HG03565 (cell line): ENCODE results near the gene SPEG.
"Not testable (repeated sequence)": the region's sequence is repeated elsewhere in the genome, so short reads cannot be mapped to it uniquely, and the experiment has no call there.

Experiments
- ATAC-seq: cut with Tn5 transposase; IDR thresholded peaks from one replicate; pipeline ENCODE4 v1.9.1; 2021; ENCODE audit warnings: mild to moderate bottlenecking, moderate library complexity; ENCODE audit not compliant: unreplicated experiment

Gene SPEG

DNA sequence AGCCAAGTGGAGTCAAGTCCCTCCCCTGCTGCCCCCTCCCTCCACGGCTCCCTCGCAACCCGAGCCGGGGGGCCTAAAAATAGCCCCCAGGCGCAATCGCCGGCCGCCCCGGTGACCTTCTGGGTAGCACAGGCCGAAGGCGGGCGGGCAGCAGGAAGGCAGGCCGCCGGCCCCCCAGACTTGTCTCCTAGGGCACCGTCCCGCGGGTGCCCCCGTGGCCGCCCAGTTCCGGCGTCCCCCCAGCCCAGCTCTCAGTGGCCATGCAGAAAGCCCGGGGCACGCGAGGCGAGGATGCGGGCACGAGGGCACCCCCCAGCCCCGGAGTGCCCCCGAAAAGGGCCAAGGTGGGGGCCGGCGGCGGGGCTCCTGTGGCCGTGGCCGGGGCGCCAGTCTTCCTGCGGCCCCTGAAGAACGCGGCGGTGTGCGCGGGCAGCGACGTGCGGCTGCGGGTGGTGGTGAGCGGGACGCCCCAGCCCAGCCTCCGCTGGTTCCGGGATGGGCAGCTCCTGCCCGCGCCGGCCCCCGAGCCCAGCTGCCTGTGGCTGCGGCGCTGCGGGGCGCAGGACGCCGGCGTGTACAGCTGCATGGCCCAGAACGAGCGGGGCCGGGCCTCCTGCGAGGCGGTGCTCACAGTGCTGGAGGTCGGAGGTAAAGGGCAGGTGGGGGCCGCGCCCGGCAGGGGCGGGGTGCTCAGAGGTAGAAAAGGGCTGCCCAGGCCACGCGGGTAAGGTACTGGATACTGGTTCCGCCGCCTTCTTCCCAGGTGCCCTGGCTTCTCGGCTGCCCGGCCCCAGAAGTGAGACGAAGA is at the start of gene SPEG:
Gene SPEG (plus strand): TSS at position 126 of the 808 bp plus-strand sequence. CDS start 135 bp downstream, at position 261.
- ATAC-seq: no peak

DNA sequence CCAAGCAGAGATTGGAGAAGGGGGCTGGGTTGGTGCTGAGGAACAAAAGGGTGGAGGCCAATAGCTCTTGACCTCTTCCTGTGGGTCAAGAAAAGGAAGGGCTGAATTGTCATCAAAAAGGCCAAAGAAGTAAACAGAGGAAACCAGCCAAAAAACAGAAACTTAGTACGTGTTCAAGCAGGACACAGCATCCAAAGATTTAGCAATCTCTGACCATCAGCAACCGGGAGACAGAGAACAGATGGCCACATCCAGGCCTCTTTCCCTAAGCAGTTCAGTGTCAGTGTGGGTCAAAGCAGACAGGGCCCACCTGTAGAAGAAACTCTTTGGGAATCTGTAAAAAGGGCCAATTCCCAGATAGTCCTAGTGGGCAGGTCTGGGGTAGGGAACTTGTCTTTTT is 49.8 kb upstream of the SPEG start:
- ATAC-seq: no peak

DNA sequence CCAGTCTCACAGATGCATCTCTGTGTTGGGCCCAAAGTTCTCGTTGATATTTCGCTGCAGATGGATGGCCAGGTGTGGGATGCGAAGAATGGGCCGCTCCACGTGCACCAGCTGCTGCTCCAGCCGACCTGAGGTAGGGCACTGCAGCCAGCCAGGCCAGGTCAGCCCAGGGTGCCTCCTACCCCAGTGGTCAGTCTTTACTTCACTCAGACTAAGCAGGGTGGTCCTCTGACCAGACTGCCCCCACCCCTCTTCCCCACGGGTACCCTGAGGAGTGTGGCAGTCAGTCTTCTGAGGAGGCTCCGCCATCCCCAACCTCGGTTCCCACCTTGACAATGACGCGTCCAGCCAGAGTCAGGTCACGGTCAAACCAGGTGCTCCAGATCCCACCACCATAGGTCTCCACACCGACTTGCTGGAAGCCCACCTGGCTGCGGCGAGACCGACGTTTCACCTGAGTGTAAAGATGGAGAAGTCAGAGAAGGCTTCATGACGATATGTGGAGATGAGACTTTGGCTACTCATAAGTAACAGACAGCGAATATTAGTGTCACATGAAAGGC is 48.6 kb upstream of the SPEG start:
- no peak for ATAC-seq

DNA sequence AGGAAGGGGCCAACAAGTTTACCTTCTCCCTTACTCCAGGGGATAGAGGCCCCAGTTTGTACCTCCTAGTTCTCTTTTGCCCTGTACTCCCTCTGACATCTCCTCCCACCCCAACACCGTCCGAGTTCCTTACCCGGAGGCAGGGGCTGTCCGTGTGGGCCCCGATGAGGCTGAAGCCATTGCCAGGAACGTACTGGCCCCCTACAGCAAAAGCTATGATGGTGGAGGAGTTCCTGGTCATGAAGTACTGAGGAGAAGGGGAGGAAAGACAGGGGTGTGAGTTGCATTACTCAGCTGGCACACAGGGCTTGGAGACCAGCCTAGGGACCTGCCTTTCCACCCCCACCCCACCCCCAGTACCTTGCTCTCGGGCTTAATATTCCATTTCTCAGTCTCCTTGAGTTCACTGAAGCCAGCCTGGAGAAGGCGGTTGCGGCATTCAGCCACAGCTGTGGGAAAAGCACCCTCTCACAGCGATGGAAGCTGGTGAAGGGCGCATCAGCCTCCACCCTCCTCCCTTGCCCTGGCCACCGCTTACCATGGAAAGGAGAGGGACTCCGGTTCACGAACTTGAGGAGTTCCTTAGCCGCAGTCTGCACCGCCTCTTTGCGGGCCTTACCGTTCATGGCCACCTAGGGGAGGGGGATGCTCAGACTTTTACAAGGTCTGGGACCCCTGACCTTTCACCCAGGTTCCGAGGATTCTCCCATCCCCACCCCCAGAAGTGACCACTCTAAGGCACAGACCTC is 47.9 kb upstream of the SPEG start:
- no peak for ATAC-seq

DNA sequence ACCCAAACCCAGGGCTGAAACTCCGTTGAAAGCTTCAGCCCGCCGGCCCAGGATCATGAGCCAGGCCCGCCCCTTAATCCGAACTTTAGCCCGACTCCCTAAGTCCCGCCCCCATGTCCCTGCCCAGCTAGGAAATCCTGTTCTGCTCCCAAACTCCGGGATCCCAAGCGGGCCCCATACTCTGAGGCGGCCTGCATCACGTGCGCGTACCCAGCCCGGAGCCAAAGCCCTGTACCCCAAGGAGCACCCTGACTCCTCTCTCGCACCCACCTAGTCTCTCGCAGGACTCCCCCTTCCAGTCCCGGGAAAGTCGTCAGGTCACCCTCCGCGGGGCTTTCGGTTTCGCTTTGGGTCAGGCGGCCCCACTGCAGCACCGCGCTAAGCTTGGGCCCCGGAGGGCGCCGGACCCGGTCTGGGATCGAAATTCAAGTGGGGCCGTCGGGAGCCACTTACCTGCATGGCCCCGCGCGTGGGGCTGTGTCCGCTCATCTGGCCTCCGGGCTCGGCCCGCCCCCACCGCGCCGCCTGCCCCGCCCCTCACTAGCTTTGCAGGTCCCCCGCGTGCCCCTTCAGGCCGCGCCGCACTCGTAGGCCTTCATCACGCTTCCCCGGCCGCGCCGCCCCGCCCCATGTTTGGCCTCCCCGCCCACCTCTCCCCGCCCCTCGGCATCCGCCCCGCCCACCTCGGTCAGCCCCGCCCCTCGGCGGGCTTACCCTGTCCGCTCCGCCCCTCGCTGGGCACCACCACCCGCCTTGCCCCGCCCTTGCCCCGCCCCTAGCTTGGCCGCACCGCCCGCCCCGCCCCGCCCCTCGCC is 47.1 kb upstream of the SPEG start, which contains the start of gene DNPEP:
Gene DNPEP (minus strand): TSS at position 607 of the 815 bp plus-strand sequence. CDS start 118 bp downstream, at position 489.
- ATAC-seq: peak; percentile 48

DNA sequence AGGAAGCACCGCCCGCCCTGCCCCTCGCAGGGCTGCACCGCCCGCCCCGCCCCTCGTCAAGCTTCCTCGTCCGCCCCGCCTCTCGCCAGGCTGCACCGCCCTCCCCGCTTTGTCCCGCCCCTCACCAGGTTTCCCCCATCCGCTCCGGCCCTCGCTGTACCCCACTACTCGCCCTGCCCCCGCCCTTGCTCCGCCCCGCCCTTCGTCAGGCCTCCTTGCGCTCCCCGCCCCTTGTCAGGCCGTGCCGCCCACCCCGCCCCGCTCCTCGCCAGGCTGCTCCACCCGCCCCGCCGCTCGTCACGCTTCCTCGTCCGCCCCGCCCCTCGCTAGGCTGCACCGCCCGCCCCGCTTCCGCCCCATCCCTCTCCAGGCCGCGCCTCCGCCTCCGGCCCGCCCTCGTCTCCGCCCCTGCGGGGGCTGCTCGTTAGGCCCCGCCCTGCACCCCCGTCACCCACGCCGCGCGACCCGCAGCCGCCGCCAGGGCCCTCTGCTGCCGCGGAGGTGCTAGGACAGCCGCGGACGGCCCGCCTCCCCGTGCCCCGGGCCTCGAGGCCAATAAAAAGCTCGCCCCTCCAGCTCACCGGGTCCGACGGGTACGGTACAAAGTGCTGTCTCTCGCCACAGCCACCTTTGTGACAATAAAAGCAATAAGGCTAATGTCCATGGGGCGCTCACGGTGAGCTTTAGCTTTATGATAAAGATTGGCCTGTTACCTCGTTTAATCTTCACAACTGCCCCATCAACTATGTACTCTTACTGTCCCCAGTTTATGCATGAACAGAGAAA is 46.3 kb upstream of the SPEG start:
- peak; percentile 79 for ATAC-seq

DNA sequence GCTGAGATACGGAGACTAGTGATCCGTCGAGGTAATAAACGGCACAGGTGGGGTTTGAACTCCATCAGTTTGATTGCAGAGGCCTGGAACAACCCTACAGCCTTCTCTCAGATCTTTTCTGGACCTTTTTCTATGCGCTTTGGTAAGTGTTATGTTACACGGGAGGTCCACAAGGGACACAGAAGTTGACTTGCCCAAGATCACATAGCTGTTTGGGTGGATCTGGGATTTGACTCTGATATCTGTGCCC is 45.8 kb upstream of the SPEG start:
- no peak for ATAC-seq

DNA sequence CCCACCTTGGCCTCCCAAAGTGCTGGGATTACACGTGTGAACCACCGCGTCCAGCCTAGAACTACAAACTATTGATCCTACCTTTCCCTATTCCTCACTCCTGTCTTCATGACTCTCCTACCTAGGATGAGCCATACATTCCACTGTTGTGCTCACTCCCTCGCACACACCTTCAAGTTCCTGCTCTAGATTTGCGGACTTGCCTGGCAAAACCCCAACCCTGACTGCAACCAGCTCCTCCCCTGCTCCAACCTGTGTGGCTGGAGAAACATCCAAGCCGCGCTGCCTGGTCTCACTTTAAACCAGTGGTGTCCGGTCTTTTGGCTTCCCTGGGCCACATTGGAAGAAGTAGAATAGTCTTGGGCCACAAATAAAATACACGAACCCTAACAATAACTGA is 41.9 kb upstream of the SPEG start:
- ATAC-seq: no peak

DNA sequence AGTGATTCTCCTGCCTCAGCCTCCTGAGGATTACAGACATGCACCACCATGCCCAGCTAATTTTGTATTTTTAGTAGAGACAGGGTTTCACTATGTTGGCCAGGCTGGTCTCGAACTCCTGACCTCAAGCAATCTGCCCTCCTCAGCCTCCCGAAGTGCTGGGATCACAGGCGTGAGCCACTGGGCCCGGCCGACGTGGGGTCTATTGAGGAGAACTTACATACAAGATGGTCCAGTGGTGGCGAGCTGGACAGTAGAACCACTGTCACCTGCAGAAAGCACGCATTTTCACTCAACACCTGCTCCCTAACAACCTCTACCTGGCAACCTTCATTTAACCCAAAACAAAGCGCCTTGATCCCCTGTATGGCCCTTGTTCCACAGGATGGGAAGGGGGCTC is 39.6 kb upstream of the SPEG start:
- ATAC-seq: not testable (repeated sequence)

DNA sequence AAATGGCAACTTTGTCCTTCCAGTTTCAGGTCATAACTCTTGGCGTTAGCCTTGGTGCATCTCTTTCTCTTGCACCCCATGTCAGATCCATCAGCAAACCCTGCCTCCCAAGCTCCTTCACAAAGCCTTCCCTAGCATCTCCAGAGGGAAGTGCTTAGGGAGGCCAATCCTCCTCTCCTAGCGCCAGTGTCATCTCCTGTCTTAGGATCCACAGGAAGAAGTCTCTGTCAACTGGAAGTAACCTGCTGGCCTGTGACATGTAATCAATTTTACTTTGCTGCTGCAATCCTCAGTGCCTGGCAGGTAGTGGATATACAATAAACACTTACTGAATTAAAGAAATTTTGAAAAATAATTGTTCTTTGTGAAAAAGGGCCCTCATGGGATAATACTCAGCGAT is 39.0 kb upstream of the SPEG start:
- ATAC-seq: no peak

DNA sequence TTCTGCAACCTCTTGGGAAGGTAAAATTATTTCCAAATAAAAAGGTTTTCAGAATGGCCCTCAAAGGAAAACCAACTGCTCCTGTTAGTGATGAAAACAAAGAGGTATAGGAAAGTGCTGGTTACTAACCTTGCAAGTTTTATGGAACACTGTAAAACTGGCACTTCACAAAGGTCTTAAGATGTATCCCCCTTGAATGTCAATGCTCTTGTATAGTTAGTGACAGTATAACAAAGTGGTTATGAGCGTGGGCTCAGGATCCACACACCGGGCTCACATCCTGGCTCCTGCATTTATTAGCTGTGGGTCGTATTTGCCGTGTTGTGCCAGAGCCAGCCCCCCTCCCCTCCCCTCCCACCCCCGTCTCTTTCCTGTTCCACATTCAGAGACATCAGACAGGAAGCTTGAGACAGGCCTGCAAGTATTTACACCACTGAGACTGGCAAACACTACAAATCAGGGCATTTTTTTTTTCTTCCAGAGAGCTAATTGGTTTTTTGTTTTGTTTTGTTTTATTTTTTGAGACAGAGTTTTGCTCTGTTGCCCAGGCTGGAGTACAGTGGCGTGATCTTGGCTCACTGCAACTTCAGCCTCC is 37.7 kb upstream of the SPEG start:
- ATAC-seq: no peak

DNA sequence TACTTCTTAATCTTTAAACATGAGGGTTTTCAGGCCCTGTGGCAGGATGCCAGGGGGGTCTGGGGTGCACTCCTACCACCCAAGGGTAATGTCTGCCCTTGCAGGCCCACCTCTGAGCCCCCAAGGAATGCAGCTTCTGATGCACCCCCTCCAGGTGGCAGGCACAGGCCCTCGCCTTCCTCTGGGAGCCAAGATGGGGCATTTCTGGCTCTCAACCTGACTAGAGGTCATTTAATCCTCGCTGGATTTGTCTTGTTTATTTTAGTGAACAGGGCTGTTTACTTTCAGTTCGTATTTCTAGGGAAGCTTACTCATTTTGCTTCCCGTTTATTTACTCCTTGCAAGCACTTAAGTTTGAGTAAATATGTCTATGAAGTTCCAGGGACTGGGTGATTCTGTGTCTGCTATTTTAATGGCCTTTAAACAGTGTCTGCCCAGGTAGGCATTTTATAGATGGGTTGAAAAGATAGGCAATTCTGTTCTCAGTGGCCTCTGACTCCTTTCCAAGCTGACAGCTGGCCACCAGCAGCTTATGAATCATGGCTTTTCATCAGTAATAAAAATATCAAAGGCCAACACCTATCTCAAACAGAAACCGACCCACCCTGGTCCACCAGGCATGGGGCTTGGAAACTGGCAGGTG is 35.8 kb upstream of the SPEG start:
- ATAC-seq: no peak

DNA sequence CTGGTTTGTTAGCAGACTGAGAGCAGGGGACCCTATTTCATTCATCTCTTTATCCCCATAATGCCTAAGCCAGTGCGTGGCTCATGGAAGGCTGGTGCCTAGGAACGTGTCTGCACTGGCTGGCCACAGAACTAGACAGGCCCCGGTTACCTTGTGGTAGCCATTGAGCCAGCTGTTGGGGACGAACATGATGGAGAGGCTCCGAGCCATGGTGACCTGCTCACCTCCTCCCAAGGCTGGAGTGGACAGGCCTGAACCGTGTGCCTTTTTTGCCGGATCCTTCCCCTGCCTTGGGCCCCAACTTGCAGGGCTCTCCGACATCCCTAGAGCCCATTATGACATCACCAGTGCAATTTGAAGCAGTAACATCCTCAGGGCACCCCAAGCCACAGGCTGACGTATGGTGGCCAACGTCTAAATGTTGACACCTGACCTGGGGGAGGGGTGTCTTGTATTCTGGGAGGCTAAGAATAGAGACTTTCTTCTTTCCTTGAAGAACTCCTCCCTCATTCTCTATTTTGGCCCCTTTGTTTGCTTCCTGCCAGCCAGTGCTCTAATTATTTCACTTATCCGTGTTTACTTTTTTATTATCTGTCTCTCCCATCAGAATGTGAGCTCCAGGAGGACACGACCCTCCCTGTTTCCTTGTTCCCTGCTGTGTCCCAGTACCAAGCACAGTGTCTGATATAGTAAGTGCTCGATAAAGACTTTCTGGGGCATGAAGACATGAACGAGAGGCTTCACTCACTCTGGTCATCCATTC is 34.7 kb upstream of the SPEG start:
- ATAC-seq: no peak

DNA sequence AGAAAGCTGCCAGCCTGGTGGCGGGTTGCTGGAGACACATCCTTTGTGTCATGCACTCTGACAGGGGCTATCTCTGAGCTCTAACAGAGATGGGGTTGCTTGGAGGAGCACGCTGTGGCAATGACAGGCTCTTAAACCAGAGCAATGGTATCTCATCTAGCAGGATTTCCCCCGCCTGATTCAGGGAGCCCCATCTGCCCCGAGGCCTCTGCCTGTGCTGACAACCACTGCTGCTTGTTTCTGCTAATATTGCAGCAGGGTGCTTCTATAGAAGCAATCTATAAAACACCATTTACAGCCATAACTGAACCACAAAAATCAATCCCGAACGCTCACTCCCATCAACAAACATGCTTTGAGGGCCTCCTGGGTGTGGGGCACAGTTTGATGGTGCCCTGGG is 34.1 kb upstream of the SPEG start:
- no peak for ATAC-seq

DNA sequence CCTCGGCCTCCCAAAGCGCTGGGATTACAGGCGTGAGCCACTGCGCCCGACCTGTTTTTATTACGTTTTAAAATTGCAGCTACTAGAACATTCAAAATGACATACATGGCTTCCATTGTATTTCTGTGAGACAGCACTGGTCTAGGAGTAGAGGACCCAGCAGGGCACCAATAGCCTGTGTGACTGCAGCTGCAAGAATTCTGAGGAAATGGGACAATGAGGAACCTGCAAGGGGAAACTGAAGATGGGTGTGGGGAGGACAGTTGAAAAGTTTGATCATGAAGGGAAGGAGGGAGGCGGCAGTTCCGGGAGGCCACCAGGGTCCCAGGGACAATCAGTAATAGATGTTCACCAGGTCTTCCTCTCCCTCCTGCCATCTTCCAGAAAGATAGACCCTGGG is 33.0 kb upstream of the SPEG start:
- no peak for ATAC-seq

DNA sequence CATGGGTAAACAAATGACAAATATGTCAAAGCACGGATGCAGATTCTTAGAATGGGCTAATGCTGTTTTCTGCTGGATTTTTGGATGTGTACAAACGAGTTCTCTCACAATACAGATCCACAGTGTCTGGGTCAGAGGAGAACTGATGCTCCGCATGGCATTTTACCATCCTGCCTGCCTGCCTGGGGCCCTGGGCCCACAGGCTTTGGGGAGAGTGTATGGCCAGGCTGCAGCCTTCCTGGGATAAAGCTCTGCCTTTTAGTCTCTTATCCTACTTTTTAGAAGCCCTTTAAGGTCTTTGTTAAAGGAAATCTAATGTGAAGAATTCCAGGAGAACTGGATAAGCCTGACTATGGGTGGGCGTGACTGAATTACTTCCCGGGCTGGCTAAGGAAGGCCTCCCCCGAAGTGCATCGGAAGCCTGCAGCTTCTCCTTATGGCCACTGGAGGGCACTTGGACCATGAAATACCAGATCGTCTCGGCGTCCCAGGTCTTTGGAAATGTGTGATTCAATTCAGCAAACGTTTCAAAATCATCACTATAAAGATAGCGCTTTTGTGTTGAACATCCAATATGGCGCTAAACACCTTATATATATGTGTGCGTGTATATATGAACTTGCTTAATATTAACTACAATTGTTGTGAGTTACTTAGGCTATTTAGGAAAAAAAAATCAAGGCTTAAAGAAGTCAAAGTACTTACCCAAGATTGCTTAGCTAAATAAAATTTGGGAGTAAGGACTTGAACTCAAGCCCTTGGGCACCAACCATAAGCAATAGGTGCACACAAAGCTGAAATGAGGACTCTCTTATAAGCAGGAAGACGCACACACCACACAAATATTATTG is 31.8 kb upstream of the SPEG start:
- peak; percentile 70 for ATAC-seq

DNA sequence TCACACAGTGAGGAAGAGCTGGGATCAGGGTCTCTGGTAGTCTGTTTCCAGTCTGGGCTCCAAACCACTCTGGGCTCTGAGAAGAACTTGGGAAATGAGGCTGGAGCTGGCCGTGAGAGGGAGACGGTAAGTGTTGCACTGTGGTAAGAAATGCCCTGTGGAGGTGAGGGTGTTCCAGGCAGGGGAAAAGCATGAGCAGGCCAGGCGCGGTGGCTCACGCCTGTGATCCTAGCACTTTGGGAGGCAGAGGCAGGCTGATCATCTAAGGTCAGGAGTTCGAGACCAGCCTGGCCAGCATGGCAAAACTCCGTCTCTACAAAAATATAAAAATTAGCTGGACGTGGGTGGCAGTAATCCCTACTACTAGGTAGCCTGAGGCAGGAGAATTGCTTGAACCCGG is 30.8 kb upstream of the SPEG start:
- ATAC-seq: no peak

DNA sequence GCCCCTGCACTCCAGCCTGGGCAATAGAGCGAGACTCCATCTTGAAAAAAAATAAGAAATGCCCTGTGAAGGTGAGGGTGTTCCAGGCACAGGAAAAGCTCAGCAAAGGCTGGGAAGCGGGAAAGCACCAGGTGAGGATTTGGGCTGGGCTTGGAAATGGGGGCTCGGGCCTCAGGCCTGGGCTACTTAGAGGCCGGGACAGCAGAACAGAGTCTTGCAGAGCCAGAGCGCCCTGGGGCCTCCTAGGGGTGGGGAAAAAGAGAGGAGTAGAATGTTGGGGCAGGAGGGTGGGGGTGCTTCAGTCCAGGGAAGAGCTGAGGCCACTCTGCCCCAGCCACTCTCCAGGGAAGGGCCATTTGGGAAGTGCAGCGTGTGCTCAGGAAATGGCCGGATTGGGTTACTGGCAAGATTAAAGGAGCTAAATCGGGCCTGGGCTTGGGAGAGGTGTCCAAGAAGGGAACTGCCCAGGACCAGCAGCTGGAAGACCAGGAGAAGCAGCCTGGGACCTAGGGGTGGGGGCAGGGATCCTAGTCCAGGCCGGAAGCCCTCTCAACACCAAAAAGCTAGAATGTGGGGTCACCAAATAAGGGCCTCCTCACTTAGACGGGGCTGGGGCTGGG is 30.2 kb upstream of the SPEG start:
- no peak for ATAC-seq
